Osteoblast (primary cell): ENCODE results near the gene LIMK1. TPM values are rescaled to one million over a fixed set of nuclear protein-coding genes. Genes with fewer than 3 reads are reported as not detected.
A peak's percentile ranks its signal among the peaks of the same experiment; 100 is the strongest.

Experiments used
- DNase-seq: peaks from one replicate; pipeline ENCODE4 v3.0.0; 2011; ENCODE audit warnings: low spot score, mixed read lengths; ENCODE audit not compliant: insufficient read length; ENCODE audit errors: missing footprints
- H2AFZ ChIP-seq: 2 replicates; pipeline ENCODE4 v1.6.0; 2011; ENCODE audit warnings: mild to moderate bottlenecking, low read length
- H3K27ac ChIP-seq: 2 replicates; pipeline ENCODE4 v1.5.1; 2011; ENCODE audit warnings: mild to moderate bottlenecking, low read depth, low read length, moderate library complexity
- H3K27me3 ChIP-seq: 2 replicates; pipeline ENCODE4 v1.6.0; 2012; ENCODE audit warnings: mild to moderate bottlenecking, control low read depth, inconsistent platforms, low read length, moderate library complexity; ENCODE audit not compliant: insufficient read depth
- H3K36me3 ChIP-seq: 2 replicates; pipeline ENCODE4 v1.5.1; 2011; ENCODE audit warnings: mild to moderate bottlenecking, low read length, control low read depth, moderate library complexity; ENCODE audit not compliant: insufficient read depth
- H3K4me1 ChIP-seq: 2 replicates; pipeline ENCODE4 v1.5.1; 2011; ENCODE audit warnings: mild to moderate bottlenecking, low read length, control low read depth, moderate library complexity; ENCODE audit not compliant: insufficient read depth
- H3K4me2 ChIP-seq: 2 replicates; pipeline ENCODE4 v1.6.0; 2011; ENCODE audit warnings: mild to moderate bottlenecking, low read length; ENCODE audit not compliant: insufficient read depth
- H3K4me3 ChIP-seq: fragments of 200-600 bp; sonication (generic); 3 replicates; pipeline ENCODE4 v1.5.1; 2012; ENCODE audit warnings: mild to moderate bottlenecking, low read length, inconsistent platforms; ENCODE audit not compliant: insufficient read depth
- H3K79me2 ChIP-seq: 2 replicates; pipeline ENCODE4 v1.6.0; 2012; ENCODE audit warnings: mild to moderate bottlenecking, low read length, control low read depth, inconsistent platforms; ENCODE audit not compliant: insufficient read depth
- H3K9me3 ChIP-seq: 2 replicates; pipeline ENCODE4 v1.5.1; 2011; ENCODE audit warnings: low read depth, low read length, control low read depth
- H4K20me1 ChIP-seq: 2 replicates; pipeline ENCODE4 v1.6.0; 2012; ENCODE audit warnings: mild to moderate bottlenecking, low read length, control low read depth; ENCODE audit not compliant: insufficient read depth
- total RNA-seq: library from RNA; depleted of rRNA; stranded (reverse); fragments of >200 nt; gene quantifications from 2 replicates; pipeline ENCODE4 v1.2.3, GENCODE V29; 2012
- TF ChIP-seq, protein P1 (sequence below): IDR thresholded peaks from 2 replicates; pipeline ENCODE4 v1.5.1; 2011; ENCODE audit warnings: mild to moderate bottlenecking, low read depth, low read length, moderate library complexity; ENCODE audit errors: extremely low read depth

The LIMK1 gene
- total RNA-seq, 1 donor, result 46.7 TPM

DNA sequence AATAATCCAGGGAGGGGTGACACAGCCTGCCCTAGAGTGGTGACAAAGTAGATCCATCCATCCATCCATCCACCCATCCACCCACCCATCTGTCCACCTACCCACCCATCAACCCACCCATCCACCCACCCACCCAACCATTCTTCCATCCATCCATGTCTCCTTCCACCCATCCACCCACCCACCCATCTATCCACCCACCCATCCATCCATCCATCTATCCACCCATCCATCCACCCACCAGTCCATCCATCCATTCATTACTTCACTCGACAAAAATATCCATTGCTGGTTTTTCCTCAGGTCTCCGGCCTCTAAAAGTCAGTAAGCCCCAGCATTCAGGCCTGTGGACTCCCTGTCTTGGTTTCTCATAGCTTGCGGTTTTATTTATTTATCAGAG lies 12.5 kb upstream of the LIMK1 start:
- Histone ChIP-seq H3K27me3 (no peaks in the 10 kb centered on the region), H3K79me2 (no peaks in the 10 kb centered on the region), H3K36me3 (no peaks in the 10 kb centered on the region), H3K9me3 (no peaks in the 10 kb centered on the region), H3K27ac (no peak overlapping the region), H3K4me3 (no peak overlapping the region), H4K20me1 (no peaks in the 10 kb centered on the region), H3K4me1 (no peaks in the 10 kb centered on the region), H3K4me2 (no peak overlapping the region), H2AFZ (no peak overlapping the region)
- DNase-seq, result no peak
- TF ChIP-seq, protein P1, sequence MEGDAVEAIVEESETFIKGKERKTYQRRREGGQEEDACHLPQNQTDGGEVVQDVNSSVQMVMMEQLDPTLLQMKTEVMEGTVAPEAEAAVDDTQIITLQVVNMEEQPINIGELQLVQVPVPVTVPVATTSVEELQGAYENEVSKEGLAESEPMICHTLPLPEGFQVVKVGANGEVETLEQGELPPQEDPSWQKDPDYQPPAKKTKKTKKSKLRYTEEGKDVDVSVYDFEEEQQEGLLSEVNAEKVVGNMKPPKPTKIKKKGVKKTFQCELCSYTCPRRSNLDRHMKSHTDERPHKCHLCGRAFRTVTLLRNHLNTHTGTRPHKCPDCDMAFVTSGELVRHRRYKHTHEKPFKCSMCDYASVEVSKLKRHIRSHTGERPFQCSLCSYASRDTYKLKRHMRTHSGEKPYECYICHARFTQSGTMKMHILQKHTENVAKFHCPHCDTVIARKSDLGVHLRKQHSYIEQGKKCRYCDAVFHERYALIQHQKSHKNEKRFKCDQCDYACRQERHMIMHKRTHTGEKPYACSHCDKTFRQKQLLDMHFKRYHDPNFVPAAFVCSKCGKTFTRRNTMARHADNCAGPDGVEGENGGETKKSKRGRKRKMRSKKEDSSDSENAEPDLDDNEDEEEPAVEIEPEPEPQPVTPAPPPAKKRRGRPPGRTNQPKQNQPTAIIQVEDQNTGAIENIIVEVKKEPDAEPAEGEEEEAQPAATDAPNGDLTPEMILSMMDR, result no peak

DNA sequence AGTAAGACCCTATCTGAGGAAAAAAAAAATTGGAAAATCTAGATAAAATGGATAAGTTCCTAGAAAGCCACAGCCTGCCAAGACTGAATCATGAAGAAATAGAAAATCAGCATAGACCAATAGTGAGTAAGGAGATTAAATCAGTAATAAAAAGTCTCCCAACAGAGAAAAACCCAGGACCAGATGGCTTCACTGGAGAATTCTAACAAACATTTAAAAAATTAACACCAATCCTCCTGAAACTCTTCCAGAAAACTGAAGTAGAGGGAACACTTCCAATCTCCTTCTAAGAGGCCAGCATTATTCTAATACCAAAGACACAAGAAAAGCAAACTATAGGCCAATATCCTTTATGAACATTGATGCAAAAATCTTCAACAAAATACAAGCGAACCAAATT lies 8.8 kb upstream of the LIMK1 start:
- H3K27me3 ChIP-seq, result no peaks in the 10 kb centered on the region
- H3K4me2 ChIP-seq, result no peak overlapping the region
- H3K36me3 ChIP-seq, result no peaks in the 10 kb centered on the region
- H3K4me3 ChIP-seq, result no peak overlapping the region
- no peaks in the 10 kb centered on the region for H3K79me2 ChIP-seq
- no peaks in the 10 kb centered on the region for H4K20me1 ChIP-seq
- no peaks in the 10 kb centered on the region for H3K9me3 ChIP-seq
- H3K27ac ChIP-seq, result no peak overlapping the region
- TF ChIP-seq, protein P1, result no peak
- no peak overlapping the region for H2AFZ ChIP-seq
- DNase-seq, result no peak
- H3K4me1 ChIP-seq, result peaks cover 8% of the 10 kb centered on the region

DNA sequence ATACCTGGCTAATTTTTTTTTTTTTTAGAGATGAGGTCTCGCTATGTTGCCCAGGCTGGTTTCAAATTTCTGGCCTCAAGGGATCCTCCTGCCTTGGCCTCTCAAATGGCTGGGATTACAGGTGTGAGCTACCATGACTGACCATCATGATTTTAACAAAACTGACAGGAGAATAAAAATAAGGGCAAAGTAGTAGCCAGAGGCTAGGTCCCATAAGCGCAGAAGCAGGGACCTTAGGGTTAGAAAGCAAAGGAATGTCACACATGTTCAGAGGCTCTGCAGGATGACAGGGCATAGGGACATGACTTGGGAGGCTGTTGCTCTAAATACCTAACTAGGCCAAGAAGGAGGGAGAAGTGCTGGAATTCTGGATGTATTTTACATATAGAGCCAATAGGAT lies 5.1 kb upstream of the LIMK1 start:
- Histone ChIP-seq H3K9me3 (no peaks in the 10 kb centered on the region), H2AFZ (no peak overlapping the region), H3K27me3 (no peaks in the 10 kb centered on the region), H3K4me3 (no peak overlapping the region), H3K4me1 (peaks cover 12% of the 10 kb centered on the region), H4K20me1 (no peaks in the 10 kb centered on the region), H3K4me2 (no peak overlapping the region), H3K36me3 (no peaks in the 10 kb centered on the region), H3K79me2 (peaks cover 4% of the 10 kb centered on the region), H3K27ac (peak overlapping the region; percentile 72)
- TF ChIP-seq, protein P1, result no peak
- DNase-seq, result peak; percentile 22

DNA sequence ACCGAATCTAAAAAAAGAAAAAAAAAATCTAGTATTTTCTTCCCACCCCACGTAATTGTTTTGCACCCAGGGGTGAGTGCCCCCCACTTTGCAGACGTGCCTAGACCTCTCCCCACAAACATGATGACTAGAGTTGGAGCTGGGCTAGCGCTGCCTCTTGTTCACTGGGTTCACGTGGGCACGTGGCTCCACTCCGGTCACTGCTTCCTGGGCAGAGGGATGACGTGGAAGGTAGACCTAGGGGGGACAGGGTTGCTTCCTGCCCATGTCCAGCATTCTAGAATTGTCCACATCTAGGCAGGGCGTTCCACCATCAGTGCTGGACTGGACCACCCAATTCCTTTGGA lies 861 bp upstream of the LIMK1 start:
- H3K4me2 ChIP-seq, result peak overlapping the region; percentile 74
- H3K79me2 ChIP-seq, result peaks cover 35% of the 10 kb centered on the region
- H4K20me1 ChIP-seq, result peaks cover 4% of the 10 kb centered on the region
- H3K9me3 ChIP-seq, result no peaks in the 10 kb centered on the region
- no peaks in the 10 kb centered on the region for H3K27me3 ChIP-seq
- peaks cover 13% of the 10 kb centered on the region for H3K36me3 ChIP-seq
- H3K4me3 ChIP-seq, result peak overlapping the region; percentile 65
- H3K27ac ChIP-seq, result peak overlapping the region; percentile 61
- H3K4me1 ChIP-seq, result peaks cover 22% of the 10 kb centered on the region
- H2AFZ ChIP-seq, result peak overlapping the region; percentile 31
- TF ChIP-seq, protein P1, result no peak
- peak; percentile 21 for DNase-seq
